Transverse colon (tissue), 4 donors: ENCODE results near the gene ZNF280B. TPM values are rescaled to one million over a fixed set of nuclear protein-coding genes. Genes with fewer than 3 reads are reported as not detected.

Experiments
- DNase-seq: peaks from one replicate; pipeline ENCODE4 v3.0.0-alpha.2; 2019
- H3K27ac ChIP-seq, 4 donors: fragments of 200-600 bp; sonication (generic); 2 replicates each; pipeline ENCODE4 v1.5.1; 2016 to 2018; ENCODE audit warnings: inconsistent platforms in 4 of 4
- H3K27me3 ChIP-seq: fragments of 200-600 bp; sonication (generic); 2 replicates; pipeline ENCODE4 v1.5.1; 2017; ENCODE audit warnings: inconsistent platforms
- H3K36me3 ChIP-seq, 4 donors: fragments of 200-600 bp; sonication (generic); 2 replicates each; pipeline ENCODE4 v1.5.1; 2017 to 2019; ENCODE audit warnings: inconsistent platforms in 4 of 4
- H3K4me1 ChIP-seq, 4 donors: fragments of 200-600 bp; sonication (generic); 2 replicates each; pipeline ENCODE4 v1.5.1; 2017 to 2020; ENCODE audit warnings: inconsistent platforms in 4 of 4
- H3K4me3 ChIP-seq, 4 donors: fragments of 200-600 bp; sonication (generic); 1 replicate in 1 of 4; 2 replicates in 3 of 4; pipeline versions ENCODE4 v1.5.1 to v1.6.1; 2017 to 2019; ENCODE audit warnings: inconsistent platforms in 4 of 4
- H3K9me3 ChIP-seq, 2 donors: fragments of 200-600 bp; sonication (generic); 2 replicates each; pipeline ENCODE4 v1.5.1; 2017 to 2019; ENCODE audit warnings: inconsistent platforms in 2 of 2
- CTCF ChIP-seq, 5 experiments: fragments of 200-600 bp in 3 of 5; fragments of 450-650 bp in 2 of 5; sonication (generic) in 3 of 5; IDR thresholded peaks; 1 replicate in 2 of 5; 2 replicates in 3 of 5; pipeline ENCODE4 v1.5.1; 2016 to 2017; ENCODE audit warnings: antibody characterized with exemption in 5 of 5, inconsistent platforms in 3 of 5, mild to moderate bottlenecking in 2 of 5, moderate library complexity in 1 of 5
- EP300 ChIP-seq: sonication (generic); formaldehyde crosslinking; IDR thresholded peaks from one replicate; pipeline ENCODE4 v1.6.1; 2017; ENCODE audit warnings: antibody characterized with exemption, low read depth
- POLR2A ChIP-seq: fragments of 450-650 bp; IDR thresholded peaks from one replicate; pipeline ENCODE4 v1.6.1; 2016; ENCODE audit warnings: antibody characterized with exemption, mild to moderate bottlenecking, moderate library complexity
- POLR2AphosphoS5 ChIP-seq, 3 donors: sonication (generic); formaldehyde crosslinking; IDR thresholded peaks; one replicate each; pipeline ENCODE4 v1.6.1; 2016; ENCODE audit warnings: antibody characterized with exemption in 3 of 3
- WGBS, 2 donors: methylation state at CpG; one replicate each; pipeline ENCODE4 v1.1.5; 2018; ENCODE audit warnings: low coverage in 1 of 2; 5-methylcytosine and 5-hydroxymethylcytosine counted together
- in situ Hi-C, 4 donors: fragments of 200-750 bp; cut with MboI; loops; one replicate each; pipeline versions ENCODE4 v1.15.0 to v1.15.1; 2017; ENCODE audit warnings: low sequenced_read_pairs in 3 of 4, low pct_ligation_motif_present in 1 of 4, low pct_unique_long_range_greater_than_20kb in 1 of 4
- intact Hi-C: fragments of 100-400 bp; cut with DNase I; formaldehyde crosslinking; loops from one replicate; pipeline ENCODE4 v1.15.1; 2023; ENCODE audit warnings: low total_unique reads
- total RNA-seq, 4 donors: library from RNA; depleted of rRNA; stranded (reverse); fragments of >200 nt; gene quantifications; one replicate each; pipeline ENCODE4 v1.1.0, GENCODE V29; 2016

Gene ZNF280B
- total RNA-seq, 4 donors from 2014 or later = 0.41 to 0.79 (median 0.60) TPM; not detected in 1

GRCh38 chr22:22552630-22553029, 44.1 kb upstream of the ZNF280B start:
- DNase-seq = no peak
- intact Hi-C loops = no loop called here
- TF ChIP-seq EP300 (no peak), POLR2A (no peak), CTCF (IDR thresholded peaks at IDR 0.05) (no peak), POLR2AphosphoS5 (IDR thresholded peaks at IDR 0.05) (no peak)
- H3K9me3 ChIP-seq = no peaks in the 10 kb centered on the region
- no peaks in the 10 kb centered on the region for H3K36me3 ChIP-seq
- no peaks in the 10 kb centered on the region for H3K4me1 ChIP-seq
- H3K27me3 ChIP-seq = no peaks in the 10 kb centered on the region
- in situ Hi-C loops = no loop called here
- WGBS, 2 donors = 72 to 81% methylated on average over 2 to 4 of the region's 4 CpGs
- H3K27ac ChIP-seq = no peak overlapping the region
- H3K4me3 ChIP-seq = no peak overlapping the region

- in situ Hi-C loops (no loop called here), intact Hi-C loops (no loop called here)
- Histone ChIP-seq H3K4me3 (no peak overlapping the region), H3K27ac (no peak overlapping the region), H3K9me3 (no peaks in the 10 kb centered on the region), H3K4me1 (no peaks in the 10 kb centered on the region), H3K36me3 (no peaks in the 10 kb centered on the region), H3K27me3 (no peaks in the 10 kb centered on the region)
- TF ChIP-seq POLR2AphosphoS5 (IDR thresholded peaks at IDR 0.05) (no peak), POLR2A (no peak), CTCF (IDR thresholded peaks at IDR 0.05) (no peak), EP300 (no peak)
- DNase-seq = no peak
- WGBS, 2 donors = 87% methylated on average over 8 of the region's 8 CpGs; no CpG with 5 or more reads in 1 of the 2 donors
Observed at GRCh38 chr22:22550789-22551434, 42.4 kb upstream of the ZNF280B start.

- in situ Hi-C loops (no loop called here), intact Hi-C loops (no loop called here)
- Histone ChIP-seq H3K4me1 (no peaks in the 10 kb centered on the region), H3K9me3 (no peaks in the 10 kb centered on the region), H3K4me3 (no peak overlapping the region), H3K27me3 (no peaks in the 10 kb centered on the region), H3K36me3 (no peaks in the 10 kb centered on the region), H3K27ac (no peak overlapping the region)
- TF ChIP-seq EP300 (no peak), POLR2AphosphoS5 (IDR thresholded peaks at IDR 0.05) (no peak), POLR2A (no peak), CTCF (IDR thresholded peaks at IDR 0.05) (no peak)
- no peak for DNase-seq
- WGBS, 2 donors = 47% methylated on average over 1 of the region's 1 CpG; no CpG with 5 or more reads in 1 of the 2 donors
Observed at GRCh38 chr22:22548910-22549309, 40.4 kb upstream of the ZNF280B start.

- Histone ChIP-seq H3K36me3 (no peaks in the 10 kb centered on the region), H3K27me3 (no peaks in the 10 kb centered on the region), H3K9me3 (no peaks in the 10 kb centered on the region), H3K27ac (no peak overlapping the region), H3K4me1 (no peaks in the 10 kb centered on the region), H3K4me3 (no peak overlapping the region)
- DNase-seq = no peak
- in situ Hi-C loops (no loop called here), intact Hi-C loops (no loop called here)
- WGBS, 2 donors = 67% methylated on average over 9 of the region's 9 CpGs; no CpG with 5 or more reads in 1 of the 2 donors
- TF ChIP-seq POLR2AphosphoS5 (IDR thresholded peaks at IDR 0.05) (no peak), CTCF (IDR thresholded peaks at IDR 0.05) (no peak), POLR2A (no peak), EP300 (no peak)
Observed at GRCh38 chr22:22548317-22548716, 39.8 kb upstream of the ZNF280B start.
